Ishikawa (cell line): ENCODE measurements around the gene C13orf46.

Experiments used
- CEBPB ChIP-seq: IDR thresholded peaks from 2 replicates; pipeline ENCODE4 v1.6.1; 2012
- EGR1 ChIP-seq: IDR thresholded peaks from 2 replicates; pipeline ENCODE4 v1.6.1; 2012
- EP300 ChIP-seq: IDR thresholded peaks from 2 replicates; pipeline ENCODE4 v1.6.1; 2012; ENCODE audit warnings: borderline replicate concordance
- FOXM1 ChIP-seq: IDR thresholded peaks from 2 replicates; pipeline ENCODE4 v1.6.1; 2012; ENCODE audit warnings: low read depth, borderline replicate concordance
- NFIC ChIP-seq: IDR thresholded peaks from 2 replicates; pipeline ENCODE4 v1.6.1; 2012
- RAD21 ChIP-seq: IDR thresholded peaks from 2 replicates; pipeline ENCODE4 v1.6.1; 2012; ENCODE audit warnings: low read depth
- REST ChIP-seq: IDR thresholded peaks from 2 replicates; pipeline ENCODE4 v1.6.1; 2012; ENCODE audit warnings: low read depth, mild to moderate bottlenecking
- TAF1 ChIP-seq: IDR thresholded peaks from 2 replicates; pipeline ENCODE4 v1.6.1; 2012; ENCODE audit warnings: low read depth, mild to moderate bottlenecking
- TEAD4 ChIP-seq: IDR thresholded peaks from 2 replicates; pipeline ENCODE4 v1.6.1; 2012
- YY1 ChIP-seq: IDR thresholded peaks from 2 replicates; pipeline ENCODE4 v1.6.1; 2012; ENCODE audit warnings: low read depth
- ZBTB7A ChIP-seq: IDR thresholded peaks from 2 replicates; pipeline ENCODE4 v1.6.1; 2012; ENCODE audit warnings: low read depth

DNA sequence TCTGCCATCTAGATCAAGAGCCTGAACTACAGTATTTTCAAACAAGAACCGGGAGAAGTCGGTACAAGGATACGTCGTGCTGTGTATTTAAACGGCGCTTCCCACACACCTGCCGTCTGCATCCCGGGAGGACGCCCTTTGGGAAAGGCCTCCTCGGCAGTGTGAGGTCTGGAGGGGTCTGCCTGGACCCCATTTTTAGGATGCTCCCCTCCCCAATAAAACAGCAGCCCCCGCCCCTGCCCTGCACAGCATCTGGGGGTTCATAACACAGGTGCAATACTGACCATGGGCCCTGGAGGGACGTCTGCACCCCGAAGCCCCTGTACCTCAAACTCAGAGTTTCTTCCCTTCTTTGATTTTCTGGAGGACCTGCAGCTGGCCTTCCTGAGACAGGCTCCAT is 4.1 kb upstream of the C13orf46 start:
- no peak for TF ChIP-seq FOXM1
- no peak for TF ChIP-seq EGR1
- no peak for TF ChIP-seq TEAD4
- no peak for TF ChIP-seq REST
- TF ChIP-seq EP300: no peak
- TF ChIP-seq YY1: no peak
- TF ChIP-seq RAD21: no peak
- TF ChIP-seq NFIC: no peak
- no peak for TF ChIP-seq TAF1
- TF ChIP-seq CEBPB: no peak
- TF ChIP-seq ZBTB7A: no peak
